Measurements from ENCODE around the gene SLC38A11.

The SLC38A11 gene

GRCh38 chr2:164913640-164914350, 41.5 kb downstream of the SLC38A11 start:
- peak; percentile 20 for DNase-seq

GRCh38 chr2:164913011-164913410, 42.3 kb downstream of the SLC38A11 start:
- peak; percentile 52 for DNase-seq

GRCh38 chr2:164911832-164912231, 43.5 kb downstream of the SLC38A11 start:
- no peak for DNase-seq

GRCh38 chr2:164910101-164910899, 45.0 kb downstream of the SLC38A11 start:
- DNase-seq = peak; percentile 97

- no peak for DNase-seq
These were observed 48.4 kb downstream of the SLC38A11 start for GRCh38 chr2:164906947-164907346.

GRCh38 chr2:164905307-164905706, 50.0 kb downstream of the SLC38A11 start:
- no peak for DNase-seq

GRCh38 chr2:164903951-164904350, 51.4 kb downstream of the SLC38A11 start:
- peak; percentile 65 for DNase-seq

GRCh38 chr2:164903204-164903603, 52.1 kb downstream of the SLC38A11 start:
- peak; percentile 57 for DNase-seq

- DNase-seq = no peak
These were observed 56.2 kb downstream of the SLC38A11 start for GRCh38 chr2:164899121-164899520.

GRCh38 chr2:164898475-164898874, 56.9 kb downstream of the SLC38A11 start:
- no peak for DNase-seq

GRCh38 chr2:164897469-164898260, 57.7 kb downstream of the SLC38A11 start:
- DNase-seq = no peak

- DNase-seq = no peak
These were observed 58.5 kb downstream of the SLC38A11 start for GRCh38 chr2:164896634-164897355.

- DNase-seq = no peak
These were observed 59.1 kb downstream of the SLC38A11 start for GRCh38 chr2:164896226-164896625.

GRCh38 chr2:164891460-164891859, 63.9 kb downstream of the SLC38A11 start:
- no peak for DNase-seq

- DNase-seq = peak; percentile 99
These were observed 64.8 kb downstream of the SLC38A11 start for GRCh38 chr2:164890544-164890943.

GRCh38 chr2:164888592-164888991, 66.7 kb downstream of the SLC38A11 start:
- DNase-seq = no peak

GRCh38 chr2:164887434-164888144, 67.7 kb downstream of the SLC38A11 start:
- DNase-seq = no peak

GRCh38 chr2:164882276-164882675, 73.0 kb downstream of the SLC38A11 start:
- DNase-seq = no peak

- DNase-seq = no peak
These were observed 73.8 kb downstream of the SLC38A11 start for GRCh38 chr2:164881524-164881923.

- no peak for DNase-seq
These were observed 75.3 kb downstream of the SLC38A11 start for GRCh38 chr2:164879901-164880535.

- no peak for DNase-seq
These were observed 77.4 kb downstream of the SLC38A11 start for GRCh38 chr2:164877927-164878326.

GRCh38 chr2:164877169-164877568, 78.2 kb downstream of the SLC38A11 start:
- DNase-seq = no peak

All from NCI-H82 (cell line).